D721Med (cell line): Measurements from ENCODE around the gene INSYN2A.

Experiments used
- DNase-seq: peaks from one replicate; pipeline ENCODE4 v3.0.0; 2011; ENCODE audit warnings: low spot score; ENCODE audit not compliant: insufficient read length
- FAIRE-seq: peaks from 2 replicates; lab custom pipeline; 2011; peaks lifted over from hg19 to GRCh38; lab: Jason Lieb, UNC
- TF ChIP-seq, protein P1 (sequence below): IDR thresholded peaks from 2 replicates; pipeline ENCODE4 v1.5.1; 2012; ENCODE audit warnings: mild to moderate bottlenecking, control low read depth; ENCODE audit not compliant: insufficient read depth; ENCODE audit errors: missing control alignments

The INSYN2A gene

DNA sequence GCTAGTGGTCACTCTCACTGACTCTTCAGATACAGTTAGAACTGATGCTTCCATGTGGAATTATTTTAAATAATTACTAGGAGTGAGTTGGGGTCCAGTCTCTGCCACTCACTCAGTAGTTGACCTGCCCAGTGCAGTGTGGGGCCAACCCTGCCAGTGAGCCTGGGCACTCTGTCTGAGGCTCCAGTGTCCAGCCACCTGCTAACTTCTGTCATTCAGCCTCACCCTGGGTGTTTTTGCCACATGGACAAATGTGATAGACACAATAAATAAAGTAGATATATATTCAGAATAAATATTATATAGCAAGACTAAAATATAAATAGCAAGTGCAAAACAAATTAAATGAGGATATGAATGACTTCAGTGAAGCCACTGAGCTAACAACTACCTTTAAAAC, 7.2 kb downstream of the INSYN2A start:
- TF ChIP-seq, protein P1, sequence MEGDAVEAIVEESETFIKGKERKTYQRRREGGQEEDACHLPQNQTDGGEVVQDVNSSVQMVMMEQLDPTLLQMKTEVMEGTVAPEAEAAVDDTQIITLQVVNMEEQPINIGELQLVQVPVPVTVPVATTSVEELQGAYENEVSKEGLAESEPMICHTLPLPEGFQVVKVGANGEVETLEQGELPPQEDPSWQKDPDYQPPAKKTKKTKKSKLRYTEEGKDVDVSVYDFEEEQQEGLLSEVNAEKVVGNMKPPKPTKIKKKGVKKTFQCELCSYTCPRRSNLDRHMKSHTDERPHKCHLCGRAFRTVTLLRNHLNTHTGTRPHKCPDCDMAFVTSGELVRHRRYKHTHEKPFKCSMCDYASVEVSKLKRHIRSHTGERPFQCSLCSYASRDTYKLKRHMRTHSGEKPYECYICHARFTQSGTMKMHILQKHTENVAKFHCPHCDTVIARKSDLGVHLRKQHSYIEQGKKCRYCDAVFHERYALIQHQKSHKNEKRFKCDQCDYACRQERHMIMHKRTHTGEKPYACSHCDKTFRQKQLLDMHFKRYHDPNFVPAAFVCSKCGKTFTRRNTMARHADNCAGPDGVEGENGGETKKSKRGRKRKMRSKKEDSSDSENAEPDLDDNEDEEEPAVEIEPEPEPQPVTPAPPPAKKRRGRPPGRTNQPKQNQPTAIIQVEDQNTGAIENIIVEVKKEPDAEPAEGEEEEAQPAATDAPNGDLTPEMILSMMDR, result no peak
- DNase-seq (no peak), FAIRE-seq (no peak)

DNA sequence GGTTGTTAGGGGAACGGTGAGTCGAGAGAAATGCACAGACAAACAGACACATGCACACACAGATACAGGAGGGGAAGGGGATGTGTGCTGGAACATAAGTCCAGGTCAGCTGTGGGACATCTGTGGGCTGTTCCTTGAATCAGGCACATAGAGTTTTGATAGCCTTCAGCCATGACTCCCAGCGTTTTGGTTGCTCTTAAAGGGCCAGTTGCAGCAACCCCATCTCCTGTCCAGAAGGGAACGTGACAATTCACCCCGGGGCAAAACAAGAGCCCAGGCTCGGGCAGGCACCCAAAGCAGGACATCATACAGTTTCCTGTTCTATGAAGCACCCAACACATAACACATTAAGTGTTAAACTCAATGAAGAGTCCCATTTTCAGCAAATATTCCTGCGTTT, 9.6 kb downstream of the INSYN2A start:
- TF ChIP-seq, protein P1, result no peak
- FAIRE-seq (no peak), DNase-seq (no peak)

DNA sequence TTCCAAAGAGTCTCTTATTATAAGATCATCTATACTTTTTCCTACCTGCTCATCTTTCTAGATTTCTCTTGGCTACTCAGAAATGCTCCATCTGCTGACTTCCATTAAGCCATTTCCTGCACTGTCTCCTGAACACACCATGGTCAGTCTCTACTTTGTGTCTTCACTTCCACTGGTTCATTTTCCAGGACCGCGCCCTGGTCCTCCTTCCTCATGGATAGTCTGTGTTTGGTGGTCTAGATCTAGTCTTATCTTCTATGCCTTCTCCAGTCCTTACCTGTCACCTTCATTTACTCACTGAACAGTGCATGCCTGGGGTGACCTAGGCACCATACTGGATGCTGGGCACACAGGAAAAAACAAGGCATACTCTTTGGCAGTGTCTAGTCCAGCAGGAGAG, 11.8 kb downstream of the INSYN2A start:
- TF ChIP-seq, protein P1, result no peak
- DNase-seq, result no peak
- FAIRE-seq, result no peak

DNA sequence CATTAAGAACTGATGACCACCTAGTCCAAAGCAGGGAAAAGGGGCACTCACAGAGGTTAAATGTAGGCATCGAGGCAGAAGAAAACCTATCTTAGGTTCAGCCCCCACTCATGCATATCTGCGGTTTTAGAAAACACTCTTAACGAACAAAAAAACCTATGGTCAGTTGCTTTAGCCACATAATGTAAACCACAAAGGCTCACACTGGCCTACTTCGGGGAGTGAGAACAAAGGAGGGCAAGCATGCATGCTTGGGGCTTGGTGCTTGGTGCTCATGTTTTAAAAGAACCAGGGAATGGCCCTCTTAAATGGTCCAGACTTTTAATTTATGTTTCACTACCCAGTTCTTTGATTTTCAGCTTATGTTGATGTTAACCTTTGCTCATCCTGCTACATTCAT, 14.2 kb downstream of the INSYN2A start:
- FAIRE-seq (no peak), DNase-seq (no peak)
- TF ChIP-seq, protein P1, result no peak

DNA sequence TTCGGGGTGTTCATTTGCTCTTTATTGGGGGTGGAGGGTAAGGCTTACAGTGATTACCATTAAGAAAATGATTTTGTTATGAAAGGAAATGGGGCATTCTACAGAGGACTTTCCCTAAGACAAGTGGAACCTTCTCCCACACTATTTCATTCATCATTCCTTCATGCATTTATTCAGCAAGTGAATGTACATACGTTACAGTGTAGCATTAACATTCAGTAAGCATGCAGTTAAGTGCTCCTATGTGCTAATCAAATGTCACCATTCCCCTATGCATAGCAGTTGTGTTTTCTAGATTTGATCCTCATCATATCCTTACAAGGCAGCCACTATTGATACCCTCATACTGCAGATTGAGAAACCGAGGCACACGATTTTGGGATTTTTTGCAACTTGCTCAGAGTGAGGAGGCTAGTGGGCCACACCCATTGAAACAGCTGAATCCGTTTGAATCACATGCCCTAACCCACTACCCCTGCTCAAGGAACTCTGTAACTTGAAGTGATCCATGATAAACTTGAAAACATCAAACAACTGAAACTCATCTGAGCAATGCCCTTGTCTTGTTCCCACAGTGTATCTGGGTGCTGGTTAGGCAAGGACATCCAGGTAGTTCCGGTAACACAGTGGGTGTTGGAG, 16.7 kb downstream of the INSYN2A start:
- FAIRE-seq, result no peak
- DNase-seq, result no peak
- TF ChIP-seq, protein P1, result no peak

DNA sequence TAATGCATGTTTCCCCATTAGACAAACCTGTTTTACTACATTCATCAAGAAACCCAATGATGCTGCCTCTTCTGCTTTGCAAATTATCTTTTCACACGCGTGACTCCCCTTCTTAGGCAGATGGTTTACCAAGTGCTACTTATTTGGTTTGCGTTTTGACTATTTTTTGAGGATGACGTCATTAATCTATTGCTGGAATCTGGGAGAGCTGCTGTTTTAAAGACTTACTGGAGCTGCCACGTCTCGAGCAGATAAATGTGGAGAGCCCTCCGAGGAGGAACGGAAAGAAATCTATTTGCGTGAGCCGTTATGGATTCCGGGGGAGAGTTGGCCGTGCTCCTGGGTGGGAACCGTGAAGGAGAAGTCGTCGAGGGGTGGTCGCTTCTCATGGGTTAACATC, 19.7 kb downstream of the INSYN2A start:
- FAIRE-seq, result no peak
- TF ChIP-seq, protein P1, result no peak
- DNase-seq, result no peak

DNA sequence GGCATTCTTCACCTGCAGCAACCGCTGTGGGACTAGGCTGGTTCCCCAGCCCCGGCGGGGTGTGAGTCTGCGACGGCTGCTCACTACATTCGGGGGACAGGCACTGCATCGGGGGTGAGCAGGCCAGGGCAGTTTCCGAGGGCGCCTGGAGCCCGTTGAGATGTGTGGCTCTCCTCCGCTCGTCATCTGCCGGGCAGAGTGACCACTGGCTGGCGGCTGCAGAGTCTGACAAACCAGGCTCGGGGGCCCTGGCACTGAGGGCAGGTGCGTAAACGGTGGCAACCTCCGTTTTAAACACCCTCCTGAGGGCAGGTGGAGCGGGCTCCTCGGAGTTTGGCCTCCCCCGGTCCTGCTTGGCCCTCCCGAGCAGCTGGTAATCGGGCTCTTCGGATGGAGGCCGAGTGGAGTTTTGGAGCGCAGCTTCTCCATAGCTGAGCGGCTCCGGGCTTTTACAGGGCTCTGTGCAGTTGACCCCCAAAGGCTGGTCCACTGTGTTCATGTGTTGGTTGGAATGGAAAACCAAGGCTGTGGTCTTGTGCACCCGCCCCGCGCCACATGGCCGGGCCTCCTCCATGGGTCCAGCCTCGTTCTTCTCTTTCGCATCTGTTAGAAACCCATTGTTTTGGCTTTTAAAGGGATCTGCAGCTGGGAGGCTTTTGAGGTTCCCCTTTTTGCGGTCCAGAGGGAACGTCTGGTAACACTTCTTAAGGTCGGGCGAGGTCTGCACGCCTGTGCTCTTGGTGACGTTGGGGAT, 20.9 kb downstream of the INSYN2A start:
- DNase-seq (no peak), FAIRE-seq (no peak)
- TF ChIP-seq, protein P1, result no peak
